ENCODE results near the gene DUSP5.
"Not testable (repeated sequence)": the region's sequence is repeated elsewhere in the genome, so short reads cannot be mapped to it uniquely, and the experiment has no call there.

Gene DUSP5

GRCh38 chr10:110524859-110525232 is 27.1 kb downstream of the DUSP5 start:
- no peak for DNase-seq

- DNase-seq = no peak
These were observed 27.9 kb downstream of the DUSP5 start for GRCh38 chr10:110525349-110526260.

- no peak for DNase-seq
These were observed 30.0 kb downstream of the DUSP5 start for GRCh38 chr10:110527731-110528171.

- DNase-seq = no peak
These were observed 30.7 kb downstream of the DUSP5 start for GRCh38 chr10:110528224-110528996.

GRCh38 chr10:110528997-110529524 is 31.4 kb downstream of the DUSP5 start:
- DNase-seq = not testable (repeated sequence)

- DNase-seq = no peak
These were observed 31.9 kb downstream of the DUSP5 start for GRCh38 chr10:110529596-110530011.

GRCh38 chr10:110530131-110530831 is 32.6 kb downstream of the DUSP5 start:
- DNase-seq = no peak

- no peak for DNase-seq
These were observed 34.0 kb downstream of the DUSP5 start for GRCh38 chr10:110531687-110532086.

- DNase-seq = not testable (repeated sequence)
These were observed 34.9 kb downstream of the DUSP5 start for GRCh38 chr10:110532628-110533027.

- no peak for DNase-seq
These were observed 35.4 kb downstream of the DUSP5 start for GRCh38 chr10:110533149-110533548.

- DNase-seq = no peak
These were observed 36.9 kb downstream of the DUSP5 start for GRCh38 chr10:110534571-110534970.

- DNase-seq = no peak
These were observed 38.5 kb downstream of the DUSP5 start for GRCh38 chr10:110535958-110536891.

- DNase-seq = no peak
These were observed 41.4 kb downstream of the DUSP5 start for GRCh38 chr10:110539091-110539490.

GRCh38 chr10:110540031-110540430 is 42.3 kb downstream of the DUSP5 start:
- DNase-seq = no peak

- no peak for DNase-seq
These were observed 47.3 kb downstream of the DUSP5 start for GRCh38 chr10:110544958-110545537.

- no peak for DNase-seq
These were observed 48.4 kb downstream of the DUSP5 start for GRCh38 chr10:110546077-110546476.

- no peak for DNase-seq
These were observed 48.9 kb downstream of the DUSP5 start for GRCh38 chr10:110546499-110547110.

GRCh38 chr10:110547139-110547761 is 49.5 kb downstream of the DUSP5 start:
- peak; percentile 71 for DNase-seq

- DNase-seq = no peak
These were observed 50.3 kb downstream of the DUSP5 start for GRCh38 chr10:110548002-110548401.

GRCh38 chr10:110549211-110549610 is 51.5 kb downstream of the DUSP5 start:
- DNase-seq = no peak
